H9 (cell line): ENCODE results near the gene ABHD1. TPM values are rescaled to one million over a fixed set of nuclear protein-coding genes. Genes with fewer than 3 reads are reported as not detected.

Experiments used
- DNase-seq: peaks from one replicate; pipeline ENCODE4 v3.0.0-alpha.2; 2017
- H2AFZ ChIP-seq: one replicate; pipeline ENCODE4 v1.6.1; 2013; ENCODE audit warnings: mild to moderate bottlenecking, low read length, control low read depth, moderate library complexity
- H2AK5ac ChIP-seq: 2 replicates; pipeline ENCODE4 v1.6.1; 2013; ENCODE audit warnings: low read length, control low read depth, mixed read lengths; ENCODE audit not compliant: insufficient read length
- H2BK120ac ChIP-seq: one replicate; pipeline ENCODE4 v1.6.1; 2013; ENCODE audit warnings: low read depth, mild to moderate bottlenecking, low read length, control low read depth, inconsistent platforms; ENCODE audit not compliant: poor library complexity, severe bottlenecking
- H2BK12ac ChIP-seq: 2 replicates; pipeline ENCODE4 v1.6.1; 2013; ENCODE audit warnings: low read length, control low read depth, mixed read lengths, low read depth; ENCODE audit not compliant: insufficient read length
- H2BK15ac ChIP-seq: 2 replicates; pipeline ENCODE4 v1.6.1; 2013; ENCODE audit warnings: low read depth, low read length, control low read depth
- H2BK20ac ChIP-seq: one replicate; pipeline ENCODE4 v1.6.1; 2013; ENCODE audit warnings: low read depth, mild to moderate bottlenecking, low read length, control low read depth, inconsistent platforms; ENCODE audit not compliant: poor library complexity, severe bottlenecking
- H2BK5ac ChIP-seq: 2 replicates; pipeline ENCODE4 v1.6.1; 2013; ENCODE audit warnings: low read length, control low read depth, mixed read lengths; ENCODE audit not compliant: insufficient read length
- H3K14ac ChIP-seq: 2 replicates; pipeline ENCODE4 v1.6.1; 2013; ENCODE audit warnings: low read length, control low read depth; ENCODE audit not compliant: insufficient read depth
- H3K18ac ChIP-seq: 2 replicates; pipeline ENCODE4 v1.6.1; 2013; ENCODE audit warnings: low read depth, mild to moderate bottlenecking, mixed read lengths, low read length, control low read depth; ENCODE audit not compliant: insufficient read length
- H3K23ac ChIP-seq: 2 replicates; pipeline ENCODE4 v1.6.1; 2013; ENCODE audit warnings: low read length, control low read depth, mixed read lengths, low read depth; ENCODE audit not compliant: insufficient read length
- H3K23me2 ChIP-seq: 2 replicates; pipeline ENCODE4 v1.6.1; 2013; ENCODE audit warnings: low read depth, mild to moderate bottlenecking, mixed read lengths, low read length, control low read depth; ENCODE audit not compliant: insufficient read length, poor library complexity, severe bottlenecking
- H3K27ac ChIP-seq: 2 replicates; pipeline ENCODE4 v1.5.1; 2013; ENCODE audit warnings: low read length, control low read depth, mixed read lengths, low read depth; ENCODE audit not compliant: insufficient read length
- H3K27me3 ChIP-seq: 2 replicates; pipeline ENCODE4 v1.6.1; 2013; ENCODE audit warnings: low read length, control low read depth, inconsistent platforms; ENCODE audit not compliant: insufficient read depth
- H3K4ac ChIP-seq: 2 replicates; pipeline ENCODE4 v1.6.1; 2013; ENCODE audit warnings: low read depth, mild to moderate bottlenecking, control low read depth, inconsistent platforms, low read length, moderate library complexity
- H3K4me1 ChIP-seq: 2 replicates; pipeline ENCODE4 v1.6.1; 2013; ENCODE audit warnings: low read length, control low read depth, inconsistent platforms; ENCODE audit not compliant: insufficient read depth
- H3K4me2 ChIP-seq: 2 replicates; pipeline ENCODE4 v1.6.1; 2013; ENCODE audit warnings: low read length, control low read depth, mixed read lengths; ENCODE audit not compliant: insufficient read length, insufficient read depth
- H3K56ac ChIP-seq: 2 replicates; pipeline ENCODE4 v1.6.1; 2013; ENCODE audit warnings: low read depth, mild to moderate bottlenecking, mixed read lengths, low read length, control low read depth; ENCODE audit not compliant: insufficient read length
- H3K79me1 ChIP-seq: 2 replicates; pipeline ENCODE4 v1.6.1; 2013; ENCODE audit warnings: low read depth, mild to moderate bottlenecking, moderate library complexity, low read length, control low read depth, inconsistent platforms; ENCODE audit not compliant: insufficient read depth, poor library complexity, severe bottlenecking
- H3K79me2 ChIP-seq: 2 replicates; pipeline ENCODE4 v1.6.1; 2013; ENCODE audit warnings: low read length, control low read depth, inconsistent platforms; ENCODE audit not compliant: insufficient read depth
- H3K9ac ChIP-seq: 2 replicates; pipeline ENCODE4 v1.6.1; 2013; ENCODE audit warnings: low read length, control low read depth, mixed read lengths; ENCODE audit not compliant: insufficient read length; ENCODE audit errors: extremely low read depth
- H3K9me3 ChIP-seq: one replicate; pipeline ENCODE4 v1.6.1; 2013; ENCODE audit warnings: low read depth, low read length, inconsistent platforms; ENCODE audit not compliant: control insufficient read depth
- H3T11ph ChIP-seq: one replicate; pipeline ENCODE4 v1.6.1; 2013; ENCODE audit warnings: mild to moderate bottlenecking, low read length, control low read depth, inconsistent platforms
- H4K20me1 ChIP-seq: one replicate; pipeline ENCODE4 v1.6.1; 2013; ENCODE audit not compliant: control insufficient read depth, insufficient read length, insufficient read depth
- H4K5ac ChIP-seq: 2 replicates; pipeline ENCODE4 v1.6.1; 2013; ENCODE audit warnings: low read depth, mild to moderate bottlenecking, mixed read lengths, low read length, control low read depth; ENCODE audit not compliant: insufficient read length
- H4K8ac ChIP-seq: replicated peaks from 2 replicates; pipeline ENCODE4 v1.6.1; 2013; ENCODE audit warnings: low read length, control low read depth, mixed read lengths, low read depth; ENCODE audit not compliant: insufficient read length
- H4K91ac ChIP-seq: 2 replicates; pipeline ENCODE4 v1.6.1; 2013; ENCODE audit warnings: low read depth, mild to moderate bottlenecking, moderate library complexity, mixed read lengths, low read length, control low read depth; ENCODE audit not compliant: insufficient read length
- H3K27ac Mint-ChIP-seq, 3 experiments: 2 replicates in 2 of 3; 3 replicates in 1 of 3; pipeline ENCODE4 v1.8.0; 2020 to 2021; ENCODE audit warnings: mixed read lengths in 3 of 3, mild to moderate bottlenecking in 1 of 3, moderate library complexity in 1 of 3
- H3K27me3 Mint-ChIP-seq: 2 replicates; pipeline ENCODE4 v1.8.0; 2021; ENCODE audit warnings: low read depth, mild to moderate bottlenecking, moderate library complexity, mixed read lengths
- H3K36me3 Mint-ChIP-seq, 3 experiments: 2 replicates in 2 of 3; 3 replicates in 1 of 3; pipeline ENCODE4 v1.8.0; 2020 to 2021; ENCODE audit warnings: low read depth in 3 of 3, mixed read lengths in 3 of 3; ENCODE audit not compliant: insufficient read depth in 1 of 3
- H3K4me1 Mint-ChIP-seq, 2 experiments: 2 replicates each; pipeline ENCODE4 v1.8.0; 2020; ENCODE audit warnings: mixed read lengths in 2 of 2
- H3K4me3 Mint-ChIP-seq, 2 experiments: 2 replicates in 1 of 2; 3 replicates in 1 of 2; pipeline ENCODE4 v1.8.0; 2020 to 2021; ENCODE audit warnings: mild to moderate bottlenecking in 2 of 2, mixed read lengths in 2 of 2, moderate library complexity in 1 of 2
- H3K9me3 Mint-ChIP-seq, 2 experiments: 2 replicates in 1 of 2; 3 replicates in 1 of 2; pipeline ENCODE4 v1.8.0; 2020; ENCODE audit warnings: mild to moderate bottlenecking in 2 of 2, mixed read lengths in 2 of 2, moderate library complexity in 1 of 2
- WGBS: extraction: QIAGEN DNeasy Blood & Tissue Kit; methylation state at CpG from one replicate; pipeline ENCODE4 v1.1.7; 2013; ENCODE audit warnings: missing lambda C conversion rate, low lambda C conversion rate, mixed read lengths; ENCODE audit not compliant: insufficient read length; ENCODE audit errors: extremely low coverage; 5-methylcytosine and 5-hydroxymethylcytosine counted together
- total RNA-seq: library from RNA; stranded (reverse); gene quantifications from 2 replicates; pipeline ENCODE4 v1.2.1, GENCODE V29; 2021
- TF ChIP-seq, protein P1 (sequence below): fragments of 200-600 bp; sonication (generic); conservative IDR thresholded peaks from 3 replicates; pipeline ENCODE4 v1.8.0; 2021; ENCODE audit warnings: antibody characterized with exemption, mild to moderate bottlenecking

ABHD1 gene
- total RNA-seq, 1 experiment from 2014 or later, result 0.31 TPM

DNA sequence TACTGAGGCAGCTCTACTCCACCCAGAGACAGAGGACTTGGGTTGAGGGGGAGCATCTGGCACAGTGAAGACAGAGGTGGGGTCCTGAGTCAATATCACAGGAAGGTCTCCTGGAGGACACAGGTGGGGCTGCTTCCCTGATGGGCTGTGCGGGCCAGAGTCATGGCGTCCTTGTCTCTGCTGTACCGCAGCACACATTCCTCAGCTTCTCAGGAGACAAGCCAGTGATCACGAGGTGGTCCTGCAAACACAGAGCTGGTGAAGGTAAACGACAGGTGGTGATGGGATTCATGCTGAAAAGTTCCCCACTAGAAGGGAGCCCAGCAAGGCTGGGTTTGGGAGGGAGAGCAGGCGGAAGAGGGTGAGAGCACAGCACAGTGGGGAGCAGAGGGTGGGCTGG is 34.9 kb downstream of the ABHD1 start:
- Histone ChIP-seq H2AFZ (no peak overlapping the region), H3K56ac (no peak overlapping the region), H2AK5ac (no peak overlapping the region), H4K20me1 (no peaks in the 10 kb centered on the region), H3K9ac (no peak overlapping the region), H3K27ac (no peak overlapping the region), H3K23me2 (no peaks in the 10 kb centered on the region), H2BK5ac (no peak overlapping the region), H2BK120ac (no peak overlapping the region), H4K5ac (no peak overlapping the region), H3K4me2 (no peak overlapping the region), H3K79me1 (no peaks in the 10 kb centered on the region), H4K8ac (no peak overlapping the region), H2BK20ac (no peak overlapping the region), H3K23ac (no peak overlapping the region), H2BK15ac (no peak overlapping the region), H3K14ac (no peak overlapping the region), H3T11ph (no peak overlapping the region), H3K27me3 (no peaks in the 10 kb centered on the region), H4K91ac (no peak overlapping the region), H3K79me2 (no peaks in the 10 kb centered on the region), H3K4me1 (no peaks in the 10 kb centered on the region), H2BK12ac (no peak overlapping the region), H3K9me3 (no peaks in the 10 kb centered on the region), H3K4ac (no peak overlapping the region), H3K18ac (no peak overlapping the region)
- TF ChIP-seq, protein P1, sequence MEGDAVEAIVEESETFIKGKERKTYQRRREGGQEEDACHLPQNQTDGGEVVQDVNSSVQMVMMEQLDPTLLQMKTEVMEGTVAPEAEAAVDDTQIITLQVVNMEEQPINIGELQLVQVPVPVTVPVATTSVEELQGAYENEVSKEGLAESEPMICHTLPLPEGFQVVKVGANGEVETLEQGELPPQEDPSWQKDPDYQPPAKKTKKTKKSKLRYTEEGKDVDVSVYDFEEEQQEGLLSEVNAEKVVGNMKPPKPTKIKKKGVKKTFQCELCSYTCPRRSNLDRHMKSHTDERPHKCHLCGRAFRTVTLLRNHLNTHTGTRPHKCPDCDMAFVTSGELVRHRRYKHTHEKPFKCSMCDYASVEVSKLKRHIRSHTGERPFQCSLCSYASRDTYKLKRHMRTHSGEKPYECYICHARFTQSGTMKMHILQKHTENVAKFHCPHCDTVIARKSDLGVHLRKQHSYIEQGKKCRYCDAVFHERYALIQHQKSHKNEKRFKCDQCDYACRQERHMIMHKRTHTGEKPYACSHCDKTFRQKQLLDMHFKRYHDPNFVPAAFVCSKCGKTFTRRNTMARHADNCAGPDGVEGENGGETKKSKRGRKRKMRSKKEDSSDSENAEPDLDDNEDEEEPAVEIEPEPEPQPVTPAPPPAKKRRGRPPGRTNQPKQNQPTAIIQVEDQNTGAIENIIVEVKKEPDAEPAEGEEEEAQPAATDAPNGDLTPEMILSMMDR, result no peak
- DNase-seq, result no peak
- Mint-ChIP-seq H3K27ac (peak overlapping the region in 1 of 3 experiments; percentile 72; a peak in 2 of 7 replicates), H3K27me3 (peaks cover 4% of the 10 kb centered on the region), H3K36me3 (no peaks in the 10 kb centered on the region), H3K9me3 (peaks cover 0 to under 1% of the 10 kb centered on the region in 2 experiments; a peak in 2 of 5 replicates), H3K4me3 (peak overlapping the region in 1 of 2 experiments; percentile 12; a peak in 1 of 5 replicates), H3K4me1 (peaks cover 4 to 15% of the 10 kb centered on the region in 2 experiments)
- WGBS, result no CpG with 5 or more reads among the region's 6 CpGs
